HG03135 (cell line): Measurements from ENCODE around the gene SLC4A3.
A peak's percentile ranks its signal among the peaks of the same experiment; 100 is the strongest.

Experiments
- ATAC-seq: cut with Tn5 transposase; IDR thresholded peaks from one replicate; pipeline ENCODE4 v1.9.1; 2021; ENCODE audit warnings: mild to moderate bottlenecking, moderate library complexity; ENCODE audit not compliant: unreplicated experiment

Gene SLC4A3

GRCh38 chr2:219627103-219628100, at the start of gene SLC4A3:
TSS of gene SLC4A3 (plus strand) at chr2:219627630. CDS start at chr2:219627993, 363 bp downstream.
- ATAC-seq = no peak

DNA sequence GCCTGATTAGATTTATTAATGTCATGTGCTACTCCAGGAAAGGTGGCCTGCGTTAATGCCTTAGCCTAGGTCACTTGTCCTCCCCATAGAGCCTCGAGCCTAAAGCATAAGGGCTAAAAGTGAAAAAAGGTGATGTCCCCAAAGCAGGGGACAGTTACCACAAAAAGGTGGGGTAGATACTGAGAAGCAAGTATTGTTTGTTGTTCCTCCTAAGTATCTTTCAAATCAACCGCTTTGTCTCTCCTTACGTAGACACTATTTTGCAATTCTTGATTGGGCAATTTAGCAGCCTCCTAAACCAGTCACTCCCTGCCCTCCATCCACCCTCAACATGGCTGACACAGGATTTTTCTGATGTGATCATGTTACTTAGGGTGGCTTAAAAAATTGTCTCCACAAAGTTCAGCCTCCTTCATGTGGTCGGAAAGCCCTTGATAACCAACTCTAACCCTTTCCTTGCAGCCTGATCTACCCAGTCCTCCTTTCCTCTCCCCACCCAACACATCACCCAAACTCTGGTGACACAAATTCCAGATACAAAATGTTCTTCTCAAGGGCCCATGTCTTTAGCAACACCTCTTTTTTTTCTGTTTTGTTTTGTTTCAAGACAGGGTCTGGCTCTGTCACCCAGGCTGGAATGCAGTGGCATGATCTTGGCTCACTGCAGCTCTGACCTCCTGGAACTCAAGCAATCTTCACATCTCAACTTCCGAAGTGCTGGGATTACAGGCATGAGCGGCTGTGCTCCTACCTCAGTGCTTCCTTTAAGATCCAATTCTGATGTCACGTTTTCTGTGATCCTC, 48.4 kb upstream of the SLC4A3 start:
- no peak for ATAC-seq

- no peak for ATAC-seq
Observed at GRCh38 chr2:219581346-219581745, 46.1 kb upstream of the SLC4A3 start.

GRCh38 chr2:219591091-219591490, 36.3 kb upstream of the SLC4A3 start:
- ATAC-seq = no peak

DNA sequence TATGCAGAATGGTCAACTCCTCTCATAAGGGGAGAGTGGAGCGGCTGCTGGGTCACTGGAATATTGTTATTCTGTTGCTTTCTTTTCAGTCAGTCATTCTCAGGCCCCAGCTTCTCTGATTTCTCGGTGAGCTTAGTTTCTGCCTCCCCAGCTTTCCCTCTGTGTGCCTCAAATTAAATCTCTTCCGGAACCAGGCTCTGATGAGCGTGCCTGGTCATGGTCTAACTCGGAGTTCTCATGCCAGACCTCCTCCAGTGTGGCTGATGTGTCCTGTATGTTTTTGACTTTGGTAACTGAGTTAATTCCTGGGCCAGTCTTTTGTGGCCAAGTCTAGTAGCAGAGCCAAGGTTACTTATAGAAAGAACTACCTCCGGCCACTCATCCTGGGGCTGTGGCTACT, 34.7 kb upstream of the SLC4A3 start:
- no peak for ATAC-seq

- ATAC-seq = no peak
Observed at GRCh38 chr2:219593154-219593553, 34.3 kb upstream of the SLC4A3 start.

- no peak for ATAC-seq
Observed at GRCh38 chr2:219595256-219595655, 32.2 kb upstream of the SLC4A3 start.

- peak; percentile 12 for ATAC-seq
Observed at GRCh38 chr2:219596954-219597551, 30.4 kb upstream of the SLC4A3 start.

GRCh38 chr2:219597552-219598307, 29.7 kb upstream of the SLC4A3 start, which contains the start of gene STK11IP:
TSS of gene STK11IP (plus strand) at chr2:219597857. CDS start at chr2:219598120, 263 bp downstream.
- peak; percentile 94 for ATAC-seq

DNA sequence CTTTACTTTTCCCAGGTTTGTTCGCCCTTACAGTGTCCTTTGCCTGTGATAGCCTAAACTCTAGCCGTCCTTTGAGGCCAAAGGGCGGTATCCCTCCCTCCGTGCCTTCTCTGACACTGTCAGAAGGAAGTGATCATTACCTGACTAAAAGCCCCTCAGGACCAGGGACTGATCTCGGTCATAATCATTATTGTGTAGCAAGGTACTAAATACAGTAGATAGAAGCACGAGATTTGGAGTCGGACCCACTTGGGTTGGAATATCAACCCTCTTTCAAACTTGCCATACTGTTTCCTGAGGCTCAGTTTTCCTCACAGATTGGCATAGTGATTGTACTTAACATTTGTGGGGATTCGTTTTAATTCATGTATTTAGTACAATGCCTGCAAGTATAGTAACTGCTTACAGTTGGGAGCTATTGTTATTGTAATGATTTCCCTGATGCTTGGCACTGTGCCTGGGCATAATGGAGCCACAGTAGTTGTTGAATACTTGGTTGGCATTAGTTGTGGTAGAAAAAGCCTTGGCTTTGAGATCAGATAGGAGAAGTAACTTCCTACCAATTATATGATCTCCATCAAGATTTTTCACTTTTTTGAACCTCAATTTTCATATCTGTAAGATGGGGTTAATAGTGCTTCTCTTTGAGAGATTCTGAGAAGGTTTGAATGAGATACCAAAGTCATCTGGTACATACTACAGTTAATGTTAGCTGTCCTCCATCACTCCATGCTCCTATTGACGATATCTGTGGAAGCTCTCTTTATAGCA, 28.9 kb upstream of the SLC4A3 start:
- no peak for ATAC-seq

GRCh38 chr2:219603771-219604170, 23.7 kb upstream of the SLC4A3 start:
- no peak for ATAC-seq

DNA sequence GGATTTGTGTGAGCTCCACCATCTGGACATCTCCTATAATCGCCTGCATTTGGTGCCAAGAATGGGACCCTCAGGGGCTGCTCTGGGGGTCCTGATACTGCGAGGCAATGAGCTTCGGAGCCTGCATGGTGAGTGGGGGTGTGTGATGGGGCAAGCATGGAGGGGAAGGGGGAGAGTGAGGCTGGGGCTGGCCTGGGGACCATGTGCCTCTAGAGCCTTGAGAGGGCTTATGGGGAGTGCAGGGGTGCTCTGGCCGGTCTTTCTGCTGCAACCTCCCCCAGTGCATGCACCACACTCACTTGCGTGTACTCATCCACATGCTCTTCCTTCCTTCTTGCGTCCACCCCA, 21.8 kb upstream of the SLC4A3 start:
- ATAC-seq = no peak

DNA sequence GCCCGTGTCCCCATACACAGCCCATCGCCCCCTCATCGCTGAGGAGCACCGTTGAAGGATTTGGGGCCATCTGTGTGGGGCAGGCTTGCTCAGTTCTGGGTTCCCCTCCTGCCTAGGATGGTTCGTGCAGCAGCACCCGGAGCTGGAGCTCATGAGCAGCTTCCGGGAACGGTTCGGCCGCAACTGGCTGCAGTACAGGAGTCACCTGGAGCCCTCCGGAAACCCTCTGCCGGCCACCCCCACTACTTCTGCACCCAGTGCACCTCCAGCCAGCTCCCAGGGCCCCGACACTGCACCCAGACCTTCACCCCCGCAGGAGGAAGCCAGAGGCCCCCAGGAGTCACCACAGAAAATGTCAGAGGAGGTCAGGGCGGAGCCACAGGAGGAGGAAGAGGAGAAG, 19.5 kb upstream of the SLC4A3 start:
- no peak for ATAC-seq

GRCh38 chr2:219608399-219608964, 18.9 kb upstream of the SLC4A3 start:
- ATAC-seq = no peak

DNA sequence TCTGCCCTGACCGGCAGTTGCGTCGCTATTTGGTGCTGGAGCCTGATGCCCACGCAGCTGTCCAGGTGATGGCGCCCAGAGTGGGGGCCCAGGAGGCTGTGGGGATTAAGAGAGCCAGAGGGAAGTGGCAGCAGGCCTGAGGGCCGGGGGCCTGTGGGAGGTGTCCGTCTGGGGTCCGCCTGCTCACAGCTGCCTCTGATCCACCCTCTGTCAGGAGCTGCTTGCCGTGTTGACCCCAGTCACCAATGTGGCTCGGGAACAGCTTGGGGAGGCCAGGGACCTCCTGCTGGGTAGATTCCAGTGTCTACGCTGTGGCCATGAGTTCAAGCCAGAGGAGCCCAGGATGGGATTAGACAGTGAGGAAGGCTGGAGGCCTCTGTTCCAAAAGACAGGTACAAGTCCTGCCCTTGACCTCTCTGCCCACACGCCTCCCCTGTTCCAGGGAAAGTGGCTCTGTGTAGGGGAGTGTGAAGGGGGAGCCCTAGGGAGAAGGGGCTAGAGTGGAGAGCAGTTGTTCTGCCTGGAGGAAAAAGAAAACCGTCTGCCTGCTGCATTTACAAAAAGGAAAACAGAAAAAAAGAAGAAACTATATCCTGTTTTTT, 18.2 kb upstream of the SLC4A3 start:
- ATAC-seq = no peak

DNA sequence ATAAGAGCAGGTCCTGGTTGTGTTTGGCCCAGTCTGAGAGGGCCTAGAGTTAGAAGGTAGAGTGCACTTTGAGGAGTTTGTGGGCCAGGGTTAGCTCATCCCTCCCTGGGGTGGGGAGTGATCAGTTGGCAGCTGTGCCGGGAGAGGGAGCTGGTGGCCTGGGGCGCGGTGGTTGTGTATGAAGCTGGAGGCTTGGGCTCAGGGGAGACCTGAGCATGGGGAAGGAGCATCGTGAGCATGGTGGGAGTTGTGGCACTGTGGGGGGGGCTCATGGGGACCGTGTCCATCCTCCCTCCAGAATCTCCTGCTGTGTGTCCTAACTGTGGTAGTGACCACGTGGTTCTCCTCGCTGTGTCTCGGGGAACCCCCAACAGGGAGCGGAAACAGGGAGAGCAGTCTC, 16.1 kb upstream of the SLC4A3 start:
- no peak for ATAC-seq

DNA sequence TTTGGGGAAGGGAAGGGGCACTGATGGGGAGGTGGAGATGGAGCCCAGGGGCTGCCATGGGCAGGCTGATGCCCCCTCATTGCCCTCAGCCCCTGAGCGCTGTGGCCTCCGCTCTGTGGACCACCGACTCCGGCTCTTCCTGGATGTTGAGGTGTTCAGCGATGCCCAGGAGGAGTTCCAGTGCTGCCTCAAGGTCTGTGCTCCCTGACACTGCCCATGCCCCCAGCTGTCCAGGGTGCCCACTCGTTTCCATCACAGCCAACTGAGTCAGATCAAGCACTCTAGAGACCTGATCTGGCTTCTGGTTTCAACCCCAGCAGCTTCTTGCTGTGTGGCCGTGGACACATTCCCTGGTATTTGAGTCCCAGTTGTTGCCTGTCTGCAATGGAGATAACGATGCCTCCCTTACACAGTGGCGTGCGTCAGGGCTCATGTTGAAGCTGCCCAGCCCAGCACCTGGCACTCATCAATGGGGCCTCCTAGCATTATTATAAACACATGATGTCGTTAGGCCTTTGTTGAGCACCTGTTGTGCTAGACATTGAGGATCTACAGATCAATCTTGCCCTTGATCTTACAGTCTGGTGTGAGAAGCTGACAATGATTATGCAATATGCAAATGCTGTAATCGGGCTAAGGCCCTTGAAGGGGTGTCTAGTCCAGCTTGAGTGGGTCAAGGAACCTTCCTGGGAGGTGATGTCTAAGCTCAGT, 15.4 kb upstream of the SLC4A3 start:
- ATAC-seq = no peak

DNA sequence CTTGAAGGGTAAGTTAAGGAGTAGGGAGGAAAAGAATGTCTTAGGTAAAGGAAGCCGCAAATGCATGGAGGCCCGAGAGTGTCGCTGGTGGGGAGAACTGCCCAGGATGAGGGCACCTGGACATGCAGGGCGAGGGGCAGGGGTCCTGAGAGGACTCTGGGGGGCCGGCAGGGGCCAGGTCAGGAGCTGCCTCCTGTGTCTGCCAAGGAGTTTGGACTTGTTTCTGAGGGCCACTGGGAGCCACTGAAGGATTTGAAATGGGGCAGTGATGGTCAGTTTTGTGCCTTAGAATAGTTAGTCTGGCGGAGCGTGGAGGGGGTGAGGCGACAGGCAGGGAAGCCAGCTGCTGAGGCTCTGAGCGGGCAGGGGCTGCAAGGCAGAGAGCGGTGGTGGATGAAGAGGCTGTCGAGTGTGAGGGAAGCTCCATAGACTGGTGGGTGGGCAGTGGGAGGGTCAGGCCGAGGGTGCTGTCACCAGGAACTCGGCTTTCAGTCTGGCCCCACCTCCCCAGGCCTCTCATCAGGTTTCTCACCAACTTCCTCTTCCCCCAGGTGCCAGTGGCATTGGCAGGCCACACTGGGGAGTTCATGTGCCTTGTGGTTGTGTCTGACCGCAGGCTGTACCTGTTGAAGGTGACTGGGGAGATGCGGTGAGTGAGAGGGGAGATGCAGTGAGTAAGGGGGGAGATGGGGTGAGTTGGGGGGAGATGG, 14.7 kb upstream of the SLC4A3 start:
- no peak for ATAC-seq
